ENCODE measurements around the gene SUPT7L.

Gene SUPT7L

DNA sequence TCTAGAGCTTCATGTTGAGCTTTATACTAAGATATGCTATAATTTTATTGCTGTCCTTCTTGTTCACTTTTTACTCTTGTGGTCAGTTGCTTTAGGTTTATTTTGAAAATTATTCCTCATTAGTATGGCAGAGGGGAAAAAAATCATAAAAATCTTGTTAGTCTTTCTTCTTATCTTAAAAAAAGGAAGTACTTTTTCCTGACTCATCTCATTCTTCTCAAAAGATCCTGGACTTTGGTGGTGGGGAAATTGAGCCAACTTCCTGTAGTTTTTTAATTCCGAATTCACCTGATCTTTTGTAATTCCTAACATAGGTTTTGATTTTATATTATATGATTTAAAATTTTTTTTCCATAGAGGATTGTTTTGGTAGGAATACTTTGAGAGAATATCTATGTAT, 4.0 kb upstream of the SUPT7L start:
- ATAC-seq, result no peak
- TF ChIP-seq TOX (CRISPR knock-in tag; IDR thresholded peaks at IDR 0.05; ENCODE audit: borderline replicate concordance) (no peak), ISL1 (CRISPR knock-in tag; IDR thresholded peaks at IDR 0.05) (no peak), ARNTL (CRISPR knock-in tag; IDR thresholded peaks at IDR 0.05; ENCODE audit: borderline replicate concordance, low read depth) (no peak), GLIS3 (CRISPR knock-in tag; IDR thresholded peaks at IDR 0.05) (no peak), CSDC2 (CRISPR knock-in tag; IDR thresholded peaks at IDR 0.05) (no peak)
- TF ChIP-seq, protein P1, sequence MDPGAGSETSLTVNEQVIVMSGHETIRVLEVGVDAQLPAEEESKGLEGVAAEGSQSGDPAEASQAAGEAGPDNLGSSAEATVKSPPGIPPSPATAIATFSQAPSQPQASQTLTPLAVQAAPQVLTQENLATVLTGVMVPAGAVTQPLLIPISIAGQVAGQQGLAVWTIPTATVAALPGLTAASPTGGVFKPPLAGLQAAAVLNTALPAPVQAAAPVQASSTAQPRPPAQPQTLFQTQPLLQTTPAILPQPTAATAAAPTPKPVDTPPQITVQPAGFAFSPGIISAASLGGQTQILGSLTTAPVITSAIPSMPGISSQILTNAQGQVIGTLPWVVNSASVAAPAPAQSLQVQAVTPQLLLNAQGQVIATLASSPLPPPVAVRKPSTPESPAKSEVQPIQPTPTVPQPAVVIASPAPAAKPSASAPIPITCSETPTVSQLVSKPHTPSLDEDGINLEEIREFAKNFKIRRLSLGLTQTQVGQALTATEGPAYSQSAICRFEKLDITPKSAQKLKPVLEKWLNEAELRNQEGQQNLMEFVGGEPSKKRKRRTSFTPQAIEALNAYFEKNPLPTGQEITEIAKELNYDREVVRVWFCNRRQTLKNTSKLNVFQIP (CRISPR knock-in tag; IDR thresholded peaks at IDR 0.05; ENCODE audit: borderline replicate concordance, low read depth), result no peak

DNA sequence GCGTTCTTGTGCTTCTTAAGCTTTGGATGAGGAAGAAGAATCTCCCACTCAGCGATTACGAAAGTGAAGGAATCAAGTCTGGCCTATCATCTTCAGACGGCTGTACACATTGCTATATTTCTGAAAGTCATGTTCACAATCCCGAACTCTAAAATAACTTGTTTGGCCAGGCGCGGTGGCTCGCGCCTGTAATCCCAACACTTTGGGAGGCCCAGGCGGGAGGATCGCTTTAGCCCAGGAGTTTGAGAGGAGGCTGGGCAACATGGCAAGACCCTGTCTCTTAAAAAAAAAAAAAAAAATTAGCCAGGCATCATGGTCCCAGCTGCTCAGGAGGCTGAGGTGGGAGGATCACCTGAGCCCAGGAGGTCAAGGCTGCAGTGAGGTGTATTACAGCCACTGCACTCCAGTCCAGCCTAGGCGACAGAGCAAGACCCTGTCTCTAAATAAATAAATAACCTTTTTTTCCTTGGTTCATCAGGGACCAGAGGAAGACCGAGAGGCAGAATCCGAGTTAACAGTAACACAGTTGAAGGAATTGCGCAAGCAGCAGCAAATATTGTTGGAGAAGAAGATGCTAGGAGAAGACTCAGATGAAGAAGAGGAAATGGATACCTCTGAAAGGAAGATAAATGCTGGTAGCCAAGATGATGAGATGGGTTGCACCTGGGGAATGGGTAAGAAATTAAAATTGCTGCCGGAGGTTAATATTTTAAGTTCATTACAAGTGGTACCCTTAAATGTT, 1.4 kb upstream of the SUPT7L start:
- ATAC-seq, result no peak
- TF ChIP-seq, protein P2, sequence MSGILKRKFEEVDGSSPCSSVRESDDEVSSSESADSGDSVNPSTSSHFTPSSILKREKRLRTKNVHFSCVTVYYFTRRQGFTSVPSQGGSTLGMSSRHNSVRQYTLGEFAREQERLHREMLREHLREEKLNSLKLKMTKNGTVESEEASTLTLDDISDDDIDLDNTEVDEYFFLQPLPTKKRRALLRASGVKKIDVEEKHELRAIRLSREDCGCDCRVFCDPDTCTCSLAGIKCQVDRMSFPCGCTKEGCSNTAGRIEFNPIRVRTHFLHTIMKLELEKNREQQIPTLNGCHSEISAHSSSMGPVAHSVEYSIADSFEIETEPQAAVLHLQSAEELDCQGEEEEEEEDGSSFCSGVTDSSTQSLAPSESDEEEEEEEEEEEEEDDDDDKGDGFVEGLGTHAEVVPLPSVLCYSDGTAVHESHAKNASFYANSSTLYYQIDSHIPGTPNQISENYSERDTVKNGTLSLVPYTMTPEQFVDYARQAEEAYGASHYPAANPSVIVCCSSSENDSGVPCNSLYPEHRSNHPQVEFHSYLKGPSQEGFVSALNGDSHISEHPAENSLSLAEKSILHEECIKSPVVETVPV (CRISPR knock-in tag; IDR thresholded peaks at IDR 0.05), result no peak
- no peak for TF ChIP-seq ZNF8 (CRISPR knock-in tag; IDR thresholded peaks at IDR 0.05)
- no peak for TF ChIP-seq RARB (CRISPR knock-in tag; IDR thresholded peaks at IDR 0.05)
- no peak for TF ChIP-seq TCF4 (CRISPR knock-in tag; IDR thresholded peaks at IDR 0.05; ENCODE audit: borderline replicate concordance)
- TF ChIP-seq CSDC2 (CRISPR knock-in tag; IDR thresholded peaks at IDR 0.05), result no peak
- TF ChIP-seq, protein P1 (CRISPR knock-in tag; IDR thresholded peaks at IDR 0.05; ENCODE audit: borderline replicate concordance, low read depth), result no peak
- TF ChIP-seq, protein P3, sequence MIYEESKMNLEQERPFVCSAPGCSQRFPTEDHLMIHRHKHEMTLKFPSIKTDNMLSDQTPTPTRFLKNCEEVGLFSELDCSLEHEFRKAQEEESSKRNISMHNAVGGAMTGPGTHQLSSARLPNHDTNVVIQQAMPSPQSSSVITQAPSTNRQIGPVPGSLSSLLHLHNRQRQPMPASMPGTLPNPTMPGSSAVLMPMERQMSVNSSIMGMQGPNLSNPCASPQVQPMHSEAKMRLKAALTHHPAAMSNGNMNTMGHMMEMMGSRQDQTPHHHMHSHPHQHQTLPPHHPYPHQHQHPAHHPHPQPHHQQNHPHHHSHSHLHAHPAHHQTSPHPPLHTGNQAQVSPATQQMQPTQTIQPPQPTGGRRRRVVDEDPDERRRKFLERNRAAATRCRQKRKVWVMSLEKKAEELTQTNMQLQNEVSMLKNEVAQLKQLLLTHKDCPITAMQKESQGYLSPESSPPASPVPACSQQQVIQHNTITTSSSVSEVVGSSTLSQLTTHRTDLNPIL (CRISPR knock-in tag; IDR thresholded peaks at IDR 0.05; ENCODE audit: low read depth), result no peak
- no peak for TF ChIP-seq ISL1 (CRISPR knock-in tag; IDR thresholded peaks at IDR 0.05)
- no peak for TF ChIP-seq GLIS3 (CRISPR knock-in tag; IDR thresholded peaks at IDR 0.05)
- no peak for TF ChIP-seq ZFP3 (CRISPR knock-in tag; IDR thresholded peaks at IDR 0.05)
- TF ChIP-seq, protein P4, sequence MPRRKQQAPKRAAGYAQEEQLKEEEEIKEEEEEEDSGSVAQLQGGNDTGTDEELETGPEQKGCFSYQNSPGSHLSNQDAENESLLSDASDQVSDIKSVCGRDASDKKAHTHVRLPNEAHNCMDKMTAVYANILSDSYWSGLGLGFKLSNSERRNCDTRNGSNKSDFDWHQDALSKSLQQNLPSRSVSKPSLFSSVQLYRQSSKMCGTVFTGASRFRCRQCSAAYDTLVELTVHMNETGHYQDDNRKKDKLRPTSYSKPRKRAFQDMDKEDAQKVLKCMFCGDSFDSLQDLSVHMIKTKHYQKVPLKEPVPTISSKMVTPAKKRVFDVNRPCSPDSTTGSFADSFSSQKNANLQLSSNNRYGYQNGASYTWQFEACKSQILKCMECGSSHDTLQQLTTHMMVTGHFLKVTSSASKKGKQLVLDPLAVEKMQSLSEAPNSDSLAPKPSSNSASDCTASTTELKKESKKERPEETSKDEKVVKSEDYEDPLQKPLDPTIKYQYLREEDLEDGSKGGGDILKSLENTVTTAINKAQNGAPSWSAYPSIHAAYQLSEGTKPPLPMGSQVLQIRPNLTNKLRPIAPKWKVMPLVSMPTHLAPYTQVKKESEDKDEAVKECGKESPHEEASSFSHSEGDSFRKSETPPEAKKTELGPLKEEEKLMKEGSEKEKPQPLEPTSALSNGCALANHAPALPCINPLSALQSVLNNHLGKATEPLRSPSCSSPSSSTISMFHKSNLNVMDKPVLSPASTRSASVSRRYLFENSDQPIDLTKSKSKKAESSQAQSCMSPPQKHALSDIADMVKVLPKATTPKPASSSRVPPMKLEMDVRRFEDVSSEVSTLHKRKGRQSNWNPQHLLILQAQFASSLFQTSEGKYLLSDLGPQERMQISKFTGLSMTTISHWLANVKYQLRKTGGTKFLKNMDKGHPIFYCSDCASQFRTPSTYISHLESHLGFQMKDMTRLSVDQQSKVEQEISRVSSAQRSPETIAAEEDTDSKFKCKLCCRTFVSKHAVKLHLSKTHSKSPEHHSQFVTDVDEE (CRISPR knock-in tag; IDR thresholded peaks at IDR 0.05), result no peak
- TF ChIP-seq TOX (CRISPR knock-in tag; IDR thresholded peaks at IDR 0.05; ENCODE audit: borderline replicate concordance), result no peak
- TF ChIP-seq, protein P5, sequence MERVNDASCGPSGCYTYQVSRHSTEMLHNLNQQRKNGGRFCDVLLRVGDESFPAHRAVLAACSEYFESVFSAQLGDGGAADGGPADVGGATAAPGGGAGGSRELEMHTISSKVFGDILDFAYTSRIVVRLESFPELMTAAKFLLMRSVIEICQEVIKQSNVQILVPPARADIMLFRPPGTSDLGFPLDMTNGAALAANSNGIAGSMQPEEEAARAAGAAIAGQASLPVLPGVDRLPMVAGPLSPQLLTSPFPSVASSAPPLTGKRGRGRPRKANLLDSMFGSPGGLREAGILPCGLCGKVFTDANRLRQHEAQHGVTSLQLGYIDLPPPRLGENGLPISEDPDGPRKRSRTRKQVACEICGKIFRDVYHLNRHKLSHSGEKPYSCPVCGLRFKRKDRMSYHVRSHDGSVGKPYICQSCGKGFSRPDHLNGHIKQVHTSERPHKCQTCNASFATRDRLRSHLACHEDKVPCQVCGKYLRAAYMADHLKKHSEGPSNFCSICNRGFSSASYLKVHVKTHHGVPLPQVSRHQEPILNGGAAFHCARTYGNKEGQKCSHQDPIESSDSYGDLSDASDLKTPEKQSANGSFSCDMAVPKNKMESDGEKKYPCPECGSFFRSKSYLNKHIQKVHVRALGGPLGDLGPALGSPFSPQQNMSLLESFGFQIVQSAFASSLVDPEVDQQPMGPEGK (CRISPR knock-in tag; IDR thresholded peaks at IDR 0.05; ENCODE audit: borderline replicate concordance), result no peak
- TF ChIP-seq SNAI2 (CRISPR knock-in tag; IDR thresholded peaks at IDR 0.05), result no peak
- no peak for TF ChIP-seq BACH2 (CRISPR knock-in tag; IDR thresholded peaks at IDR 0.05; ENCODE audit: borderline replicate concordance)
- no peak for TF ChIP-seq ARNTL (CRISPR knock-in tag; IDR thresholded peaks at IDR 0.05; ENCODE audit: borderline replicate concordance, low read depth)
- TF ChIP-seq OSR1 (CRISPR knock-in tag; IDR thresholded peaks at IDR 0.05), result no peak
- TF ChIP-seq PPARA (CRISPR knock-in tag; IDR thresholded peaks at IDR 0.05; ENCODE audit: borderline replicate concordance), result no peak
- no peak for TF ChIP-seq ZNF70 (CRISPR knock-in tag; IDR thresholded peaks at IDR 0.05)
- TF ChIP-seq ZC3H10 (CRISPR knock-in tag; IDR thresholded peaks at IDR 0.05), result no peak

All from SK-N-SH treated with all-trans-retinoic acid at 6 μM for 48 hours (cell line).